ENCODE data around the gene DPPA3.

DNA sequence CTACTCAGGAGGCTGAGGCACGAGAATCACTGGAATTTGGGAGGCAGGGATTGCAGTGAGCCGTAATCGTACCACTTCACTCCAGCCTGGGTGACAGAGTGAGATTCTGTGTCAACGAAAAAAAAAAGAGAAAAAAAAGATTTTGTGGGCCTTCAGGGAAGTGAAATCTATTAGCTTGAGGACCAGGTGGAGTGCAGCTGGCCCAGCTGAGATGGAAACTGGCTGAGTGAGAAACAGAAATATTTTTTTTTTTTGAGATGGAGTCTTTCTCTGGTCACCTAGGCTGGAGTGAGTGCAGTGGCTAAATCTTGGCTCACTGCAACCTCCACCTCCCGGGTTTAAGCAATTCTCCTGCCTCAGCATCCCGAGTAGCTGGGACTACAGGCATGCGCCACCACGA is 38.2 kb downstream of the DPPA3 start:
- no peak for TF ChIP-seq TAF1 (IDR thresholded peaks at IDR 0.05; ENCODE audit: low read depth, low read length)
- TF ChIP-seq, protein P1, sequence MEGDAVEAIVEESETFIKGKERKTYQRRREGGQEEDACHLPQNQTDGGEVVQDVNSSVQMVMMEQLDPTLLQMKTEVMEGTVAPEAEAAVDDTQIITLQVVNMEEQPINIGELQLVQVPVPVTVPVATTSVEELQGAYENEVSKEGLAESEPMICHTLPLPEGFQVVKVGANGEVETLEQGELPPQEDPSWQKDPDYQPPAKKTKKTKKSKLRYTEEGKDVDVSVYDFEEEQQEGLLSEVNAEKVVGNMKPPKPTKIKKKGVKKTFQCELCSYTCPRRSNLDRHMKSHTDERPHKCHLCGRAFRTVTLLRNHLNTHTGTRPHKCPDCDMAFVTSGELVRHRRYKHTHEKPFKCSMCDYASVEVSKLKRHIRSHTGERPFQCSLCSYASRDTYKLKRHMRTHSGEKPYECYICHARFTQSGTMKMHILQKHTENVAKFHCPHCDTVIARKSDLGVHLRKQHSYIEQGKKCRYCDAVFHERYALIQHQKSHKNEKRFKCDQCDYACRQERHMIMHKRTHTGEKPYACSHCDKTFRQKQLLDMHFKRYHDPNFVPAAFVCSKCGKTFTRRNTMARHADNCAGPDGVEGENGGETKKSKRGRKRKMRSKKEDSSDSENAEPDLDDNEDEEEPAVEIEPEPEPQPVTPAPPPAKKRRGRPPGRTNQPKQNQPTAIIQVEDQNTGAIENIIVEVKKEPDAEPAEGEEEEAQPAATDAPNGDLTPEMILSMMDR (IDR thresholded peaks at IDR 0.05; ENCODE audit: control extremely low read depth in 1 of 3, insufficient read depth in 1 of 3, low read depth in 1 of 3, low read length in 3 of 3) = no peak
- TF ChIP-seq POLR2A (IDR thresholded peaks at IDR 0.05; ENCODE audit: control extremely low read depth in 1 of 2, low read depth in 2 of 2, low read length in 2 of 2) = no peak
- TF ChIP-seq JUND (IDR thresholded peaks at IDR 0.05; ENCODE audit: low read length) = no peak
- no peak for TF ChIP-seq BRCA1 (IDR thresholded peaks at IDR 0.05; ENCODE audit: low read depth, low read length)
- TF ChIP-seq RAD21 (IDR thresholded peaks at IDR 0.05 in 1 of 2, conservative IDR thresholded peaks at IDR 0.05 in 1 of 2; ENCODE audit: low read depth in 2 of 2, low read length in 2 of 2) = no peak
- no peak for TF ChIP-seq POLR2AphosphoS5 (IDR thresholded peaks at IDR 0.05; ENCODE audit: low read depth, low read length)
